Stimulated activated CD4-positive, alpha-beta T cell treated with anti-CD3 and anti-CD28 coated beads, Interleukin-4, amount 100 ng/mL, for 48 hours (primary cell): Measurements from ENCODE around the gene DMRTC1.
"Not testable (repeated sequence)": the region's sequence is repeated elsewhere in the genome, so short reads cannot be mapped to it uniquely, and the experiment has no call there.

Experiments used
- DNase-seq, 2 donors: peaks; one replicate each; pipeline ENCODE4 v3.0.0-alpha.2; 2020; ENCODE audit warnings: low read depth in 2 of 2

DMRTC1 gene, protein sequence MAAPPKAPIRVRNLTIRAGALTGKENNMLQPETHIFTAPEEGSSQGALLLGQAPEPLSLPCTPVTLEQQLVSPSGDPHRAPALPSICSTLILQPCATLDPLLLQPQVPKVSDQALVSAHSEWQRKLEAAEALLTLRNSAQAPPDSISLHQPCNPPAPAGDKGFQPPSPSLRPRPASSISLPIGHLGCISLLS

DNA sequence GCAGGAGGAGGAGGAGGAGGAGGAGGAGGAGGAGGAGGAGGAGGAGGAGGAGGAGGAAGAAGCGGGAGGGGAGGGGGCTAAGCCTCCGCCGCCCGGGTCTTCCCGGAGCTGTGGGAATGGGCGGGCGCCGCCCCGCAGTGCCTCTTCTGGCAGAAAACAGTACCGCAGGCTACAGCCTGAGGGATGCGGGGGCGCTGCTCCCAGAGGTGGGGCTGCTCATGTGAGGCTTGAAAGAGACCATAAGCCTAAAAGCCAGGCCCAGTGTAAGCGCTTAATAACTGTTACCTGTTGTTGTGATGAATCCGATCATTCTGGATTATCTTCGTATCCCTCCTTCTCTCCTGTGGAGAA is at the start of gene DMRTC1:
TSS of gene DMRTC1 (minus strand) at position 19 of the 351 bp plus-strand sequence. CDS start 68,143 bp downstream, outside the sequence.
- DNase-seq: not testable (repeated sequence)

DNA sequence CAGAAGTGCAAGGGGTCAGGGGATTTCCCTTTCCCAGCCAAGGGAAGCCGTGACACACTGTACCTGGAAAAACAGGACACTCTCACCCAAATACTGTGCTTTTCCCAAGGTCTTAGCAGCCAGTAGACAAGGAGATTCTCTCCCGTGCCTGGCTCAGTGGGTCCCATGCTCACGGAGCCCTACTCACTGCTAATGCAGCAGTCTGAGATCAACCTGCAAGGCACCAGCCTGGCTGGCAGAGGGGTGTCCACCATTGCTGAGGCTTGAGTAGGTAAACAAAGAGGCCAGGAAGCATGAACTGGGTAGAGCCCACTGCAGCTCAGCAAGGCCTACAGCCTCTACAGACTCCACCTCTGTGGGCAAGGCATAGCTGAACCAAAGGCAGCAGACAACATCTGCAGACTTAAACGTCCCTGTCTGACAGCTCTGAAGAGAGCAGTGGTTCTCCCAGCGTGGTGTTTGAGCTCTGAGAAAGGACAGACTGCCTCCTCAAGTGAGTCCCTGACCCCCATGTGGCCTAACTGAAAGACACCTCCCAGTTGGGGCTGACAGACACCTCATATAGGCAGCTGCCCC is 37.3 kb upstream of the DMRTC1 start:
- not testable (repeated sequence) for DNase-seq

DNA sequence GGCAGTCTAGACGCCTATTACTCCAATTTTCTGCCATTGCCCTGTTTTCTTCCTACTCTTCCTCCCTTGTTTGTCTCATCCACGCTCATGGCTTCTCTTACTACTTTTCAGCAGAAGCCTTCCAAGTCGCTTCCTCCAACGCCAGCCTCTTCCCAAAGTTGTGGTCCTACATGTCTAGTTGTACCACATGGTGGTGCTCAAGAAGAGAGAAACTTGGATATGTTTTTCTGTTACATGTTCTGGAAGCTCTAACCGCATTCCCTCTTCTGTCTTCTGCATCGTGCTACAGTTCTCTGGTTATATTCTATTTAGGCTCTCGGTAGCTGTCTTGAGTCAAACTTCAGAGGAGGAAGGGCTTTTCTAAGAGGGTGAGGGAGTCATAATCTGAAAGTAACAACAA is 31.2 kb upstream of the DMRTC1 start:
- not testable (repeated sequence) for DNase-seq

DNA sequence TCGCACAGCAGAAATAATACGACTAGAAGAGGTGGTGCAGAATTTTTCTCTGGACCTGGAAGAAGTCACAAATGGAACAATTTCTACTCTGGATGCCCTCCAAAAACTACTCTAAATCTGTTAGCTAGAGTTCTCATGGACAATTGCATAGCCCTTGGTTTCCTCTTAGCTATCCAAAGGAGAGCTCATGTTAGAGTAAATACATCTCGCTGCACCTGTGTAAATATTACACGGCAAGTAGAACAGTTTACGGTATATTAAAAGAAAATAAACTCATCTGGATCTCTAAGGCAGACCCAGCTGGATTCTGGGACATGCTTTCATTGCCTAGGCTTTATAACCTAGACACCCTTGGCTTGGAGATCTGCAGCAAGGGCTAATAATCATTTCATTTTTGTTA is 28.2 kb upstream of the DMRTC1 start:
- DNase-seq: not testable (repeated sequence)

DNA sequence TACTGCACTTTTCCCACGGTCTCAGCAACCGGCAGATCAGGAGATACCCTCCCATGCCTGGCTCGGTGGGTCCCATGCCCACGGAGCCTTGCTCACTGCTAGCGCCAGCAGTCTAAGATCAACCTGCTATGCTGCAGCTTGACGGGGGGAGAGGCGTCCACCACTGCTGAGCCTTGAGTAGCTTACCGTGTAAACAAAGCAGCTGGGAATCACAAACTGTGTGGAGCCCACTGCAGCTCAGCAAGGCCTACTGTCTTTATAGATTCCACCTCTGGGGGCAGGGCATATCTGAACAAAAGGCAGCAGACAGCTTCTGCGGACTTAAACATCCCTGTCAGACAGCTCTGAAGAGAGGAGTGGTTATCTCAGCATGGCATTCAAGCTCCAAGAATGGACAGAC is 16.3 kb upstream of the DMRTC1 start:
- DNase-seq: not testable (repeated sequence)

DNA sequence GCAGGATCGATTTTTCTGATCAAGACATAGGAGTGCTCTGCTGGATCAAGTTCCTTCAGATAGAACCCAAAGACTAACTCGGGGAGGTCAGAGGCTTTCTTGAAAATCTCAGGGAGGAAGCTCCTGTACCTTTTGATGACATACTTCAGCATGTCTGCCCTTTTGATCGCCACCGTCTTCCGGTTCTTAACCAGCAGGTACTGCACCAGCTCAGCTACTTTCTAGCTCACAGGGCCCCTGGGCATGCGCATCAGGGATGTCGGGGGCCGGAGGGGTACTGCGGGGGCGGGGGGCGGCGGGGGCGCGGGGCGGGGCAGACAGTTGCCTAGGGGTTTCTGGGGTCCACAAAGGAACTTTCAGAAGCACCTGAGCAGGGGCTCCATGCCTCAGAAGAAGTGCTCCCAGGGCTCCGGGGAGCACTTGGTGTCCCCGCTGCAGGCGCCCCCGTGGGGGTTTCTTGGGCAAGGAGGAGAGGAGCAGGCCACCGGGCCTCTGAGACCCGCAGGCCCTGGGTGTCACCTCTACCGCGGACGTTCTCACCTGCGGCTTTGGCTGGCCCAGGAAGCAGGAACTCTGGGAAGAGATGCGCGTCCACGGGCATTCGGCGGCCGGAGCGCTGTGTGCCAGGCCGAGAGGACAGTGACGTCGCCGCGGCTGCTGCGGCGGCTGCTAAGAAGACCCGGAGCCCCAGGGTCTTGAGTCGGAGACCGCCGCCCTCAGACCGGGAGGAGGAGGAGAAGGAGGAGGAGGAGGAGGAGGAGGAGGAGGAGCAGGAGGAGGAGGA is 410 bp downstream of the DMRTC1 start:
- not testable (repeated sequence) for DNase-seq

DNA sequence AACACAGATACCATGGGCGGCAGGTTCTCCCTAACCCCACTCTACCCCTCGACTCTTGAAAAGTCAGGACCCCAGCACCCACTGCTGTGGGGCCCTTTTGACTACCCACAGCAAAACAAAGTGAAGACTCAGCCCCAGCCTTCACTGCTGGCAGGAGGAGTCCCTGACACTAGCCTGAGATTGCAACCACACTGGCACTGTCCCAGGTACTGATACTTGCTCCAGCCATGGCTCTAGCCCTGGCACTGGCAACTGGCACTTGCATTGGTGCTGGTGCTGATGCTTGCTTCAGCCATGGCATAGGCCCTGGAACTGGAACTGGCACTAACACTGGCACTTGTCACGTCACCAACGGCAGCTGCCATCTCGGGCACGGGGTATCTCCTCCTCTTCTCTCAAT is 1.4 kb downstream of the DMRTC1 start:
- not testable (repeated sequence) for DNase-seq

DNA sequence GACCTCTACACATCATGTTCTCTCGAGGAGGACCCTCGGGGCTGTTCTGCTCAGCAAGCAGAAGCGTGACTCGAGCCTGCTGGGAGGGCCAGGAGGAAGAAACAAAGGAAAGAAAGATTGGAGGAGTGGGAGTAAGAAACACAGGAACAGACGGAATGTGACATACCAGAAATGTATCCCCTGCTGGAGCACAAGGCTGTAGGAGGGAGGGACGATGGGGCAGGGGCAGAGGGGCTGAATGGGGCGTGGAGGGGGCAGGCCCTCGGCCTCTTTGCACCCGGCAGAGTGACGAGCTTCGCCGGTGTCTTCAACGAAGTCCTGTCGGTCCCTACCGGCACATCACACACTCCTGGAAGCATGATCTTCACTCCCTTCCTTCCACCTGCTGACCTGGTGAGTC is 5.7 kb downstream of the DMRTC1 start, which contains the start of gene FAM236A:
TSS of gene FAM236A (plus strand) at position 301 of the 400 bp plus-strand sequence. CDS start at position 358, 57 bp downstream.
- not testable (repeated sequence) for DNase-seq

DNA sequence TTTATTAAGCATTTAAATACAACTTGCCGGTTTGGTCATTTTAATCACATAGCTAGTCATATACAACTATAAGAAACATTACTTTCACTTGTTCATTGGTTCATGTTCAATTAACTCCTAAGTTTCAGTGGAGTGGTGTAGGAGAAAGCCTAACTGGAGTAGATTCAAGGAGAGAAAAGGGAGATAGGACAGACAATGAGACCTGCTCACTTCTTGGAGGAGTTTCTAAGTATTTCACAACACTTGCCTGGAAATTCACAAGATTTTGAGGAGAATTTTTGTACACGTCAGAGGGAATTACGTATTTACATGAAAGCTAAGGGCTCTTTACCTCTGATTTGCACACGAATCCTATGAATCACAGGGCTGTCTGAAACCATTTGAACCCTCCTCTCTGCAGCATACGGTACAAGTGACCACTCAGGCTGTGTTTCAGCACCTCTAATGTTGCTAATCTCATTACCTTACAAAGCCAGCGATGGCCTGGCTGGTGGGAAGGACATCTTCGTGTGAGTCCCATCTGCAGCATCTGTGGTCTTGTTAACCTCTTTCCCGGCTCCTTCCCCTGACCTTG is 6.7 kb downstream of the DMRTC1 start:
- DNase-seq: not testable (repeated sequence)

DNA sequence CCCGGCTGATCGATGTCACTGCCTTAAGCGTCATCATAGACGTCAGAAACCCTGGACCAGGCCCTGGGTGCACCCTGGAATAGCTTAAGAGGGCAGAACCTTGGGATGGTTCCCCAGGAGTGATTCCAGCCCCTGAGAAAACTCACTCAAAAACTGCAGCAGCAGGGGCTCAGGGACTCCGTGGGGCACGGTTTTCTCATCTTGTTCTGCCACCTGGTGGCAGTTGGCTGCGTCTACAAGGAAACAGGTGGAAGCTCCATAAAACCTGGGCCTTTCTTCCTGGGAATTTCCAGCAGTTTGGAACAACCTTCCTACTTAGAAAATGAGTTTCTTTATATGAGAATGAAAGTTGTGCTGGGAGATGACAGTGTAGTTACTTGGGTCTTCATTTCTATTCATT is 7.2 kb downstream of the DMRTC1 start:
- not testable (repeated sequence) for DNase-seq

DNA sequence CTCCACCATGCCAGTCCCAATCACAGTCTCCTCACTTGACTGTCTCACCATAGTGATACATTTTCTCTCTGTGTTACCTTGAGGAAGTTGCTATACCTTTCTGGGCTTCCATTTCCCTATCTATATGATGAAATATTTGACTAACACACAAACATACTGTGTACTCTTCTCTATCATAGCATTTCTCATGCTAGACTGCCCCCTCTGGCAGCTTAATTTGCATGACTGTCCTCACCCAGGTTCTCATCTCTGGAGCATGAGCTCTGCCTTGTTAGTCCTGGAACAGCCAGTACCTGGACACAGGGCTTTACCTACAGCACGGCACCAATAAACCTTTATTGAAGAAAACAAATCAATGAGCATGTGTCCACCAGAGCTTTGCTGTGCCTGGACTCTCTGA is 11.4 kb downstream of the DMRTC1 start:
- not testable (repeated sequence) for DNase-seq

DNA sequence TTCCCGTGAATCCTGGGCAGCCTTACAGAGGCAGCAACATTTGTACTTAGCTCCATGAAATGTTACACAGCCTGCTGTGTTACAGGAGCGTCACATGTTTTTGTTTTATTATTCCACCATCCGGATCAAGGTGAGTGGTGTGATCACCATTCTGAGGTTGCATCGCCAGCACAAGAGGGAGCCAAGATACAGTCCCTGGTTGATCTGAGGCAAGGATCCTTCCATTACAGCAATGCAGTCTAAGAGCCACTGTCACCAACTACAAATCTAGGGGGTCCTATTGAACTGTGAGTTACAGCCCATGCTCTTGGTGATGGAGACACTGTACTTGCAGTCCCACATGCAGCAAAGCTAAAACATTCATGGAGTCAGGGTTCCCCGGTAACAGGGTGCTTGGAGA is 27.5 kb downstream of the DMRTC1 start:
- not testable (repeated sequence) for DNase-seq

DNA sequence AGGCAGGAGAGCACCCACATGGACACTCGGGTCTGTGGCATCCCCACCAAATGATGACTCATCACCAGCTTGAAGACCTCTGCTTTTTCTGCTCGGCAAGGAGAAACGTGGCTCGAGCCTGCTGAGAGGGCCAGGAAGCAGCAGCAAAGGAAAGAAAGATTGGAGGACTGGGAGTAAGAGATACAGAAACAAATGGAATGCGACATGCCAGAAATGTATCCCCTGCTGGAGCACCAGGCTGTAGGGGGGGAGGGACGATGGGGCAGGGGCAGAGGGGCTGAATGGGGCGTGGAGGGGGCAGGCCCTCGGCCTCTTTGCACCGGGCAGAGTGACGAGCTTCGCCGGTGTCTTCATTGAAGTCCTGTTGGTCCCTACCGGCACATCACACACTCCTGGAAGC is 31.3 kb downstream of the DMRTC1 start, which contains the start of gene FAM236C:
TSS of gene FAM236C (plus strand) at position 301 of the 400 bp plus-strand sequence. CDS start 100 bp downstream, outside the sequence.
- not testable (repeated sequence) for DNase-seq

DNA sequence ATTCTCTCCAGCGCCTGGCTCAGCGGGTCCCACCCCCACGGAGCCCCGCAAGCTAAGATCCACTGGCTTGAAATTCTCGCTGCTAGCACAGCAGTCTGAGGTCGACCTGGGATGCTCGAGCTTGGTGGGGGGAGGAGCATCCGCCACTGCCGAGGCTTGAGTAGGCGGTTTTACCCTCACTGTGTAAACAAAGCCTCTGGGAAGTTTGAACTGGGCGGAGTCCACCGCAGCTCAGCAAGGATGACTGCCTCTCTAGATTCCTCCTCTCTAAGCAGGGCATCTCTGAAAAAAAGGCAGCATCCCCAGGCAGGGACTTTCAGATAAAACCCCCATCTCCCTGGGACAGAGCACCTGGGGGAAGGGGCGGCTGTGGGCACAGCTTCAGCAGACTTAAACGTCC is 53.9 kb downstream of the DMRTC1 start:
- not testable (repeated sequence) for DNase-seq

DNA sequence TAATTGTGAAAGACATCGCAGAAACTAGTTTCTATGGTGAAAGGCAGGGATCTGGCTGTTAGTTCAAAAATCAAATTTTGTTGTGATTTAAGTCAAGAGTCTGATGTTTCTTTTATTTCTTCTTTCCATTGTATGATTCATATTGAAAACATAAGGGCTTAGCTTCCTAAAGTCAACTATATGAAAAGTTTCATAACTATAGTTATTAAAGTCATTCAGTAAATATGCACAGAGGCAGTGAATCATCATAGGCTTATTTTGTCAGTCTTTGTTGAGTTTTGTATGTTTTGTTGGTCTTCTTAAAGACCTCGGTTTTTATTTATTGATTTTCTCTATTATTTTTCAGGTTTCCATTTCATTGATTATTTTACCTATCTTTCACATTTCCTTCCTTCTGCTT is 60.7 kb downstream of the DMRTC1 start:
- not testable (repeated sequence) for DNase-seq

DNA sequence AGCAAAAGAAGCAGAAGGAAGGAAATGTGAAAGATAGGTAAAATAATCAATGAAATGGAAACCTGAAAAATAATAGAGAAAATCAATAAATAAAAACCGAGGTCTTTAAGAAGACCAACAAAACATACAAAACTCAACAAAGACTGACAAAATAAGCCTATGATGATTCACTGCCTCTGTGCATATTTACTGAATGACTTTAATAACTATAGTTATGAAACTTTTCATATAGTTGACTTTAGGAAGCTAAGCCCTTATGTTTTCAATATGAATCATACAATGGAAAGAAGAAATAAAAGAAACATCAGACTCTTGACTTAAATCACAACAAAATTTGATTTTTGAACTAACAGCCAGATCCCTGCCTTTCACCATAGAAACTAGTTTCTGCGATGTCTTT is 106.1 kb downstream of the DMRTC1 start:
- not testable (repeated sequence) for DNase-seq

DNA sequence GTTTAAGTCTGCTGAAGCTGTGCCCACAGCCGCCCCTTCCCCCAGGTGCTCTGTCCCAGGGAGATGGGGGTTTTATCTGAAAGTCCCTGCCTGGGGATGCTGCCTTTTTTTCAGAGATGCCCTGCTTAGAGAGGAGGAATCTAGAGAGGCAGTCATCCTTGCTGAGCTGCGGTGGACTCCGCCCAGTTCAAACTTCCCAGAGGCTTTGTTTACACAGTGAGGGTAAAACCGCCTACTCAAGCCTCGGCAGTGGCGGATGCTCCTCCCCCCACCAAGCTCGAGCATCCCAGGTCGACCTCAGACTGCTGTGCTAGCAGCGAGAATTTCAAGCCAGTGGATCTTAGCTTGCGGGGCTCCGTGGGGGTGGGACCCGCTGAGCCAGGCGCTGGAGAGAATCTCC is 112.9 kb downstream of the DMRTC1 start:
- not testable (repeated sequence) for DNase-seq
